HepG2 (cell line): Measurements from ENCODE around the gene ANKS1B. TPM values are rescaled to one million over a fixed set of nuclear protein-coding genes. Genes with fewer than 3 reads are reported as not detected.

Experiments used
- ATAC-seq: fragments of 200-7000 bp; cut with Tn5 transposase; 3 replicates; pipeline ENCODE4 v1.9.1; 2020; ENCODE audit warnings: mild to moderate bottlenecking, moderate library complexity
- BruUV-seq: library from RNA; stranded (reverse); fragments of 400-500 nt; replicated peaks from 2 replicates; lab custom pipeline; 2021; lab: Mats Ljungman, UMichigan
- CTCF ChIA-PET: fragments of 300-600 bp; formaldehyde crosslinking; extraction: SDS; loops from one replicate; lab custom pipeline; 2021; ENCODE audit warnings: low total read pairs, inconsistent platforms, low intra/inter-chr PET ratio; lab: Yijun Ruan, JAX
- POLR2A ChIA-PET: fragments of 350-600 bp; sonication (Branson Sonifier 250); formaldehyde crosslinking; loops from one replicate; lab custom pipeline; 2020; ENCODE audit warnings: antibody characterized with exemption, inconsistent platforms; lab: Yijun Ruan, JAX
- DNase-seq: peaks from one replicate; pipeline ENCODE4 v3.0.0-alpha.2; 2015; ENCODE audit warnings: low spot score
- FAIRE-seq: peaks from 3 replicates; lab custom pipeline; 2011; peaks lifted over from hg19 to GRCh38; lab: Jason Lieb, UNC
- H2AFZ ChIP-seq: one replicate; pipeline ENCODE4 v1.6.1; 2011; ENCODE audit warnings: low read length, inconsistent platforms
- H3K27ac ChIP-seq: fragments of 300-600 bp; 3 replicates; pipeline ENCODE4 v1.8.0; 2011; ENCODE audit warnings: mixed run types, mild to moderate bottlenecking, mixed read lengths, low read length, inconsistent platforms; ENCODE audit not compliant: insufficient read depth; ENCODE audit errors: extremely low read length
- H3K27me3 ChIP-seq, 2 experiments: fragments of 200-600 bp in 1 of 2; 2 replicates in 1 of 2; 3 replicates in 1 of 2; pipeline versions ENCODE4 v1.6.0 to v1.8.0; 2011; ENCODE audit warnings: low read length in 2 of 2, mild to moderate bottlenecking in 2 of 2, moderate library complexity in 2 of 2, inconsistent platforms in 1 of 2; ENCODE audit not compliant: insufficient read depth in 2 of 2, control insufficient read depth in 1 of 2
- H3K36me3 ChIP-seq, 2 experiments: fragments of 200-600 bp in 1 of 2; replicated peaks in 1 of 2; 2 replicates in 1 of 2; 3 replicates in 1 of 2; pipeline versions ENCODE4 v1.5.1 to v1.8.0; 2011; ENCODE audit warnings: low read length in 2 of 2, inconsistent platforms in 1 of 2; ENCODE audit not compliant: insufficient read depth in 2 of 2, control insufficient read depth in 1 of 2
- H3K4me1 ChIP-seq: 2 replicates; pipeline ENCODE4 v1.5.1; 2012; ENCODE audit warnings: low read length, inconsistent platforms; ENCODE audit not compliant: insufficient read depth
- H3K4me2 ChIP-seq: 2 replicates; pipeline ENCODE4 v1.6.0; 2011; ENCODE audit warnings: low read depth, low read length, inconsistent platforms
- H3K4me3 ChIP-seq, 3 experiments: fragments of 200-600 bp in 1 of 3; sonication (generic), shearing (Covaris generic) in 1 of 3; replicated peaks in 1 of 3; 2 replicates each; pipeline ENCODE4 v1.5.1; 2011 to 2016; ENCODE audit warnings: low read length in 3 of 3, inconsistent platforms in 2 of 3, low read depth in 2 of 3, mild to moderate bottlenecking in 2 of 3, control low read depth in 1 of 3, mixed read lengths in 1 of 3; ENCODE audit not compliant: insufficient read depth in 1 of 3
- H3K79me2 ChIP-seq: one replicate; pipeline ENCODE4 v1.6.1; 2011; ENCODE audit warnings: low read length, inconsistent platforms; ENCODE audit not compliant: insufficient read depth
- H3K9ac ChIP-seq: 2 replicates; pipeline ENCODE4 v1.6.0; 2011; ENCODE audit warnings: mild to moderate bottlenecking, low read depth, low read length, inconsistent platforms; ENCODE audit not compliant: insufficient read depth
- H3K9me3 ChIP-seq: 2 replicates; pipeline ENCODE4 v1.5.1; 2012; ENCODE audit warnings: mild to moderate bottlenecking, low read length
- H4K20me1 ChIP-seq: 2 replicates; pipeline ENCODE4 v1.6.0; 2011; ENCODE audit warnings: inconsistent platforms, mild to moderate bottlenecking, low read length, moderate library complexity; ENCODE audit not compliant: insufficient read depth
- MNT ChIP-seq: fragments of 450-650 bp; IDR thresholded peaks from 2 replicates; pipeline ENCODE4 v1.6.1; 2016
- TBX2 ChIP-seq: sonication (generic); formaldehyde crosslinking; IDR thresholded peaks from 2 replicates; pipeline ENCODE4 v1.5.0; 2020; ENCODE audit warnings: missing genetic modification reagents, mild to moderate bottlenecking, borderline replicate concordance
- ZBTB25 ChIP-seq: IDR thresholded peaks from 2 replicates; pipeline ENCODE4 v1.6.1; 2018; ENCODE audit warnings: missing genetic modification reagents
- ZNF101 ChIP-seq: sonication (generic); formaldehyde crosslinking; IDR thresholded peaks from 2 replicates; pipeline ENCODE4 v1.4.0; 2020; ENCODE audit warnings: mild to moderate bottlenecking, low read depth, missing genetic modification reagents, borderline replicate concordance
- ZNF318 ChIP-seq: sonication (generic); formaldehyde crosslinking; IDR thresholded peaks from 2 replicates; pipeline ENCODE4 v1.4.0; 2020; ENCODE audit warnings: mild to moderate bottlenecking, missing genetic modification reagents
- WGBS: methylation state at CpG from one replicate; pipeline ENCODE4 v1.1.6; 2017; ENCODE audit warnings: low lambda C conversion rate; 5-methylcytosine and 5-hydroxymethylcytosine counted together
- in situ Hi-C: cut with HindIII; loops from 2 replicates; pipeline ENCODE4 v1.10.0; 2017; ENCODE audit warnings: low pct_unique_long_range_greater_than_20kb; ENCODE audit not compliant: extremely low pct_ligation_motif_present
- intact Hi-C: fragments of 100-400 bp; cut with micrococcal nuclease; formaldehyde crosslinking; loops from one replicate; pipeline ENCODE4 v1.10.0; 2022; ENCODE audit not compliant: unreplicated experiment
- polyA plus RNA-seq, 8 experiments: library from polyadenylated mRNA; depleted of rRNA in 3 of 8; stranded (reverse) in 7 of 8; unstranded in 1 of 8; fragments of >200 nt; fragmentation: Illumina TruSeq in 4 of 8; extraction: Trizol in 4 of 8; gene quantifications; 2 replicates each; pipeline versions ENCODE4 v1.2.1 to v1.2.3, GENCODE V29; 2011 to 2016; ENCODE audit warnings: low read depth in 4 of 8, missing spikeins in 1 of 8, mixed read lengths in 1 of 8; ENCODE audit not compliant: insufficient read depth in 1 of 8
- total RNA-seq, 5 experiments: library from RNA; depleted of rRNA; stranded (reverse); fragments of >200 nt; fragmentation: Illumina TruSeq; extraction: Trizol; gene quantifications; 2 replicates each; pipeline ENCODE4 v1.2.3, GENCODE V29; 2016; ENCODE audit warnings: low read depth in 1 of 5

The ANKS1B gene
- total and polyA plus RNA-seq, 2 of the 13 experiments (the other 11 are each of a cell fraction or from before 2014, with no cell fraction given): 0.15 TPM; not detected in 1

GRCh38 chr12:98945864-98946263 is 1038.9 kb downstream of the ANKS1B start:
- FAIRE-seq: no peak
- POLR2A ChIA-PET: no interaction called here

More at GRCh38 chr12:98945864-98946263, 1038.9 kb downstream of the ANKS1B start:
- ATAC-seq (no peak), DNase-seq (no peak)
- H3K36me3 ChIP-seq: no peaks in the 10 kb centered on the region
- no peak overlapping the region for H3K4me3 ChIP-seq
- H3K79me2 ChIP-seq: no peaks in the 10 kb centered on the region
- no peaks in the 10 kb centered on the region for H3K4me1 ChIP-seq
- H4K20me1 ChIP-seq: no peaks in the 10 kb centered on the region
- no peak overlapping the region for H3K4me2 ChIP-seq
- peaks cover 0 to 4% of the 10 kb centered on the region in 2 experiments; a peak in 2 of 5 replicates for H3K27me3 ChIP-seq
- no peak overlapping the region for H3K9ac ChIP-seq
- 2% methylated on average over 4 of the region's 4 CpGs for WGBS
- CTCF ChIA-PET: no interaction called here
- intact Hi-C loops (no loop called here), in situ Hi-C loops (no loop called here)
- no peak overlapping the region for H3K27ac ChIP-seq
- TF ChIP-seq MNT: 0 out of 2 replicates have a peak, but pooled peaks have one; percentile 8
- no peak for TF ChIP-seq ZNF101 (CRISPR knock-in tag)
- no peak for TF ChIP-seq ZNF318 (CRISPR knock-in tag)
- TF ChIP-seq TBX2 (CRISPR knock-in tag): no peak
- no peak for TF ChIP-seq ZBTB25 (CRISPR knock-in tag)
- no peak overlapping the region for H2AFZ ChIP-seq
- no TSS peak for BruUV-seq
- no peaks in the 10 kb centered on the region for H3K9me3 ChIP-seq
